22Rv1 (cell line): ENCODE data around the gene SLC6A3.

Experiments
- ZFX ChIP-seq: fragments of 450-650 bp; IDR thresholded peaks from 2 replicates; pipeline ENCODE4 v1.6.1; 2017; ENCODE audit warnings: antibody characterized with exemption, borderline replicate concordance
- TF ChIP-seq, protein P1 (sequence below): fragments of 450-650 bp; IDR thresholded peaks from 2 replicates; pipeline ENCODE4 v1.5.1; 2017; ENCODE audit warnings: mild to moderate bottlenecking

GRCh38 chr5:1359713-1360112 lies 85.5 kb downstream of the SLC6A3 start:
- TF ChIP-seq, protein P1, sequence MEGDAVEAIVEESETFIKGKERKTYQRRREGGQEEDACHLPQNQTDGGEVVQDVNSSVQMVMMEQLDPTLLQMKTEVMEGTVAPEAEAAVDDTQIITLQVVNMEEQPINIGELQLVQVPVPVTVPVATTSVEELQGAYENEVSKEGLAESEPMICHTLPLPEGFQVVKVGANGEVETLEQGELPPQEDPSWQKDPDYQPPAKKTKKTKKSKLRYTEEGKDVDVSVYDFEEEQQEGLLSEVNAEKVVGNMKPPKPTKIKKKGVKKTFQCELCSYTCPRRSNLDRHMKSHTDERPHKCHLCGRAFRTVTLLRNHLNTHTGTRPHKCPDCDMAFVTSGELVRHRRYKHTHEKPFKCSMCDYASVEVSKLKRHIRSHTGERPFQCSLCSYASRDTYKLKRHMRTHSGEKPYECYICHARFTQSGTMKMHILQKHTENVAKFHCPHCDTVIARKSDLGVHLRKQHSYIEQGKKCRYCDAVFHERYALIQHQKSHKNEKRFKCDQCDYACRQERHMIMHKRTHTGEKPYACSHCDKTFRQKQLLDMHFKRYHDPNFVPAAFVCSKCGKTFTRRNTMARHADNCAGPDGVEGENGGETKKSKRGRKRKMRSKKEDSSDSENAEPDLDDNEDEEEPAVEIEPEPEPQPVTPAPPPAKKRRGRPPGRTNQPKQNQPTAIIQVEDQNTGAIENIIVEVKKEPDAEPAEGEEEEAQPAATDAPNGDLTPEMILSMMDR, result no peak
- no peak for TF ChIP-seq ZFX
